GM19025 (cell line): Measurements from ENCODE around the gene PMEPA1.

Source experiments
- ATAC-seq: cut with Tn5 transposase; IDR thresholded peaks from one replicate; pipeline ENCODE4 v1.9.1; 2021; ENCODE audit warnings: mild to moderate bottlenecking, low read depth, moderate library complexity; ENCODE audit not compliant: unreplicated experiment

Gene PMEPA1

GRCh38 chr20:57614490-57615444 lies 95.0 kb downstream of the PMEPA1 start:
- ATAC-seq: no peak

GRCh38 chr20:57613481-57613921 lies 96.3 kb downstream of the PMEPA1 start:
- ATAC-seq: no peak

GRCh38 chr20:57612916-57613315 lies 96.9 kb downstream of the PMEPA1 start:
- no peak for ATAC-seq

- no peak for ATAC-seq
Measured at GRCh38 chr20:57612436-57612835, 97.4 kb downstream of the PMEPA1 start.

- ATAC-seq: no peak
Measured at GRCh38 chr20:57611586-57612311, 98.1 kb downstream of the PMEPA1 start.

- no peak for ATAC-seq
Measured at GRCh38 chr20:57610261-57610952, 99.4 kb downstream of the PMEPA1 start.

GRCh38 chr20:57609842-57610167 lies 100.0 kb downstream of the PMEPA1 start:
- ATAC-seq: no peak

GRCh38 chr20:57609086-57609841 lies 100.6 kb downstream of the PMEPA1 start:
- ATAC-seq: no peak

- no peak for ATAC-seq
Measured at GRCh38 chr20:57608516-57608915, 101.3 kb downstream of the PMEPA1 start.

GRCh38 chr20:57605878-57606277 lies 103.9 kb downstream of the PMEPA1 start:
- no peak for ATAC-seq

GRCh38 chr20:57605045-57605444 lies 104.8 kb downstream of the PMEPA1 start:
- ATAC-seq: no peak

- no peak for ATAC-seq
Measured at GRCh38 chr20:57603120-57603519, 106.7 kb downstream of the PMEPA1 start.

GRCh38 chr20:57601737-57602136 lies 108.1 kb downstream of the PMEPA1 start:
- no peak for ATAC-seq

GRCh38 chr20:57601211-57601570 lies 108.6 kb downstream of the PMEPA1 start:
- ATAC-seq: no peak

GRCh38 chr20:57600320-57601210 lies 109.2 kb downstream of the PMEPA1 start:
- ATAC-seq: no peak

- no peak for ATAC-seq
Measured at GRCh38 chr20:57598491-57598890, 111.3 kb downstream of the PMEPA1 start.
